NCI-H187 (cell line): Measurements from ENCODE around the gene PASD1.
"Not testable (repeated sequence)": the region's sequence is repeated elsewhere in the genome, so short reads cannot be mapped to it uniquely, and the experiment has no call there.

ENCODE experiments used
- DNase-seq, 2 experiments: peaks; one replicate each; lab custom pipeline; 2025; lab: John Stamatoyannopoulos, UW

The PASD1 gene

GRCh38 chrX:151563449-151563848 lies at the start of gene PASD1:
PASD1 (plus strand) TSS chrX:151563675; CDS start chrX:151601554, 37,879 bp downstream.
- no peak for DNase-seq

- no peak for DNase-seq
These were observed 48.2 kb upstream of the PASD1 start for GRCh38 chrX:151515237-151515636.

GRCh38 chrX:151516538-151517187 lies 46.8 kb upstream of the PASD1 start:
- DNase-seq: no peak

GRCh38 chrX:151517421-151517820 lies 46.1 kb upstream of the PASD1 start:
- DNase-seq: no peak

GRCh38 chrX:151523351-151523750 lies 40.1 kb upstream of the PASD1 start:
- no peak for DNase-seq

GRCh38 chrX:151536571-151536970 lies 26.9 kb upstream of the PASD1 start:
- no peak for DNase-seq

GRCh38 chrX:151537572-151537971 lies 25.9 kb upstream of the PASD1 start:
- DNase-seq: no peak

- no peak for DNase-seq
These were observed 25.0 kb upstream of the PASD1 start for GRCh38 chrX:151538190-151539122.

- DNase-seq: no peak
These were observed 19.8 kb upstream of the PASD1 start for GRCh38 chrX:151543706-151544105.

- DNase-seq: not testable (repeated sequence)
These were observed 17.2 kb upstream of the PASD1 start for GRCh38 chrX:151546226-151546625.

- DNase-seq: not testable (repeated sequence)
These were observed 12.3 kb upstream of the PASD1 start for GRCh38 chrX:151551176-151551575.

- DNase-seq: no peak
These were observed 10.7 kb upstream of the PASD1 start for GRCh38 chrX:151552743-151553142.

- DNase-seq: not testable (repeated sequence)
These were observed 8.2 kb upstream of the PASD1 start for GRCh38 chrX:151555301-151555700.

- DNase-seq: not testable (repeated sequence)
These were observed 990 bp upstream of the PASD1 start for GRCh38 chrX:151562485-151562884.

- not testable (repeated sequence) for DNase-seq
These were observed 472 bp upstream of the PASD1 start for GRCh38 chrX:151563003-151563402.

- DNase-seq: no peak
These were observed 560 bp downstream of the PASD1 start for GRCh38 chrX:151564035-151564434.

GRCh38 chrX:151566872-151567271 lies 3.4 kb downstream of the PASD1 start:
- DNase-seq: not testable (repeated sequence)

- DNase-seq: no peak
These were observed 7.1 kb downstream of the PASD1 start for GRCh38 chrX:151570561-151570960.

- DNase-seq: not testable (repeated sequence)
These were observed 29.9 kb downstream of the PASD1 start for GRCh38 chrX:151593384-151593783.

GRCh38 chrX:151596282-151596681 lies 32.8 kb downstream of the PASD1 start:
- DNase-seq: no peak

GRCh38 chrX:151604931-151605330 lies 41.5 kb downstream of the PASD1 start:
- no peak for DNase-seq

- no peak for DNase-seq
These were observed 45.7 kb downstream of the PASD1 start for GRCh38 chrX:151609222-151609621.

GRCh38 chrX:151621422-151621821 lies 57.9 kb downstream of the PASD1 start:
- DNase-seq: no peak
